ENCODE data around the gene GPR179. TPM values are rescaled to one million over a fixed set of nuclear protein-coding genes. Genes with fewer than 3 reads are reported as not detected.

GPR179 gene
- total RNA-seq, 1 experiment from 2014 or later = 0.17 TPM

GRCh38 chr17:38333635-38334295 is 10.0 kb downstream of the GPR179 start (continued):
- no peak for TF ChIP-seq SP1 (IDR thresholded peaks at IDR 0.05; ENCODE audit: low read depth)
- TF ChIP-seq SRF (IDR thresholded peaks at IDR 0.05; ENCODE audit: low read depth) = no peak
- TF ChIP-seq CBX3 (IDR thresholded peaks at IDR 0.05; ENCODE audit: low read depth) = no peak

GRCh38 chr17:38332735-38333134 is 11.0 kb downstream of the GPR179 start:
- ATAC-seq = no peak
- ChIA-PET POLR2A (no interaction called here), CTCF (interaction anchor here (1.2 to 3.1 kb wide), 5 partner anchors 8 to 335 kb away, joined by 3 to 23 read pairs (median 14); no protein-coding TSS in a partner anchor), RAD21 (ENCODE audit: low non-redundant PET in 1 of 2, low total read pairs in 2 of 2, uncharacterized antibody in 2 of 2, unreplicated experiment in 2 of 2) (interaction anchor here in 1 of 2 experiments (1.4 kb wide), 1 partner anchor 82 kb away, joined by 4 read pairs; no protein-coding TSS in a partner anchor)
- TF ChIP-seq SP1 (IDR thresholded peaks at IDR 0.05; ENCODE audit: low read depth) (no peak), ATF3 (IDR thresholded peaks at IDR 0.05) (no peak), SRF (IDR thresholded peaks at IDR 0.05; ENCODE audit: low read depth) (no peak), POLR2AphosphoS5 (IDR thresholded peaks at IDR 0.05; ENCODE audit: low read depth, low read length) (no peak), ZBTB33 (IDR thresholded peaks at IDR 0.05; ENCODE audit: extremely low read depth, insufficient replicate concordance, low read length) (no peak), POLR2A (IDR thresholded peaks at IDR 0.05; ENCODE audit: borderline replicate concordance, extremely low read depth, insufficient read depth, insufficient read length) (no peak), JUND (IDR thresholded peaks at IDR 0.05) (no peak), ELF1 (IDR thresholded peaks at IDR 0.05; ENCODE audit: borderline replicate concordance, low read depth) (no peak), CTCF (IDR thresholded peaks at IDR 0.05 in 2 of 3, conservative IDR thresholded peaks at IDR 0.05 in 1 of 3; ENCODE audit: borderline replicate concordance in 1 of 3, insufficient read depth in 1 of 3, low read depth in 2 of 3, low read length in 2 of 3) (no peak), EZH2 (IDR thresholded peaks at IDR 0.05) (no peak), MAX (IDR thresholded peaks at IDR 0.05) (no peak)
- no peak overlapping the region for H3K9ac ChIP-seq (ENCODE audit: low read length)
- no peak overlapping the region for H3K4me3 ChIP-seq (replicated peaks in 1 of 2; ENCODE audit: low read depth in 1 of 2, low read length in 2 of 2)
- H3K27me3 ChIP-seq (ENCODE audit: insufficient read depth, low read length) = no peaks in the 10 kb centered on the region
- H3K4me1 ChIP-seq (ENCODE audit: control insufficient read depth in 1 of 2, insufficient read depth in 2 of 2, low read length in 2 of 2) = no peaks in the 10 kb centered on the region
- no peaks in the 10 kb centered on the region for H4K20me1 ChIP-seq (ENCODE audit: insufficient read depth)
- DNase-seq (ENCODE audit: low read depth, low spot score) = no peak
- intact Hi-C loops (cut with micrococcal nuclease) = loop anchor here (5.0 kb wide), 1 partner anchor 80 kb away; no protein-coding TSS in a partner anchor
- H3K79me2 ChIP-seq (ENCODE audit: insufficient read depth, low read length) = no peaks in the 10 kb centered on the region
- H3K9me3 ChIP-seq (ENCODE audit: control insufficient read depth in 1 of 2, insufficient read depth in 1 of 2, low read depth in 1 of 2, low read length in 2 of 2) = no peaks in the 10 kb centered on the region
- BruUV-seq (replicated peaks) = no TSS peak
- no peaks in the 10 kb centered on the region for H3K9me2 ChIP-seq (ENCODE audit: insufficient read depth)
- no peak overlapping the region for H3K27ac ChIP-seq (ENCODE audit: low read depth, low read length)
- H2AFZ ChIP-seq (ENCODE audit: low read depth, low read length, poor library complexity, severe bottlenecking) = no peak overlapping the region
- H3K36me3 ChIP-seq (ENCODE audit: control insufficient read depth in 1 of 2, insufficient read depth in 2 of 2, low read length in 2 of 2) = no peaks in the 10 kb centered on the region
- no peak overlapping the region for H3K4me2 ChIP-seq (ENCODE audit: low read length)

Measured in HCT116 (cell line).